NT2/D1 (cell line): ENCODE data around the gene CDK5RAP2.

ENCODE experiments used
- DNase-seq: peaks from one replicate; pipeline ENCODE4 v3.0.0-alpha.2; 2011; ENCODE audit warnings: low read depth, low spot score
- H3K27me3 ChIP-seq: 2 replicates; pipeline ENCODE4 v1.6.0; 2011; ENCODE audit warnings: mild to moderate bottlenecking; ENCODE audit not compliant: insufficient read length, insufficient read depth
- H3K36me3 ChIP-seq: 2 replicates; pipeline ENCODE4 v1.6.1; 2011; ENCODE audit warnings: mild to moderate bottlenecking, low read length, mixed read lengths; ENCODE audit not compliant: insufficient read depth, insufficient read length
- H3K4me1 ChIP-seq: 2 replicates; pipeline ENCODE4 v1.5.1; 2011; ENCODE audit not compliant: insufficient read depth, insufficient read length
- H3K4me3 ChIP-seq: 2 replicates; pipeline ENCODE4 v1.5.1; 2011; ENCODE audit warnings: low read depth; ENCODE audit not compliant: insufficient read length
- H3K9ac ChIP-seq: 2 replicates; pipeline ENCODE4 v1.6.0; 2011; ENCODE audit warnings: low read depth; ENCODE audit not compliant: insufficient read length
- H3K9me3 ChIP-seq: 2 replicates; pipeline ENCODE4 v1.5.1; 2011; ENCODE audit warnings: mild to moderate bottlenecking, low read length; ENCODE audit not compliant: insufficient read depth
- SUZ12 ChIP-seq: IDR thresholded peaks from 2 replicates; pipeline ENCODE4 v1.6.1; 2011; ENCODE audit not compliant: insufficient read length, insufficient read depth; ENCODE audit errors: extremely low read depth
- YY1 ChIP-seq: IDR thresholded peaks from 2 replicates; pipeline ENCODE4 v1.6.1; 2011; ENCODE audit not compliant: insufficient read length, insufficient read depth
- ZNF274 ChIP-seq: IDR thresholded peaks from 2 replicates; pipeline ENCODE4 v1.6.1; 2011; ENCODE audit warnings: mild to moderate bottlenecking, low read depth, low read length

CDK5RAP2 gene

GRCh38 chr9:120609636-120610035, 29.7 kb upstream of the CDK5RAP2 start:
- no peaks in the 10 kb centered on the region for H3K36me3 ChIP-seq
- H3K4me3 ChIP-seq = no peak overlapping the region
- H3K4me1 ChIP-seq = no peaks in the 10 kb centered on the region

GRCh38 chr9:120608421-120608820, 28.5 kb upstream of the CDK5RAP2 start:
- no peak for TF ChIP-seq YY1
- TF ChIP-seq SUZ12 = no peak
- no peak for TF ChIP-seq ZNF274
- H3K9me3 ChIP-seq = no peaks in the 10 kb centered on the region
- DNase-seq = no peak
- H3K27me3 ChIP-seq = no peaks in the 10 kb centered on the region
- H3K9ac ChIP-seq = no peak overlapping the region
- no peaks in the 10 kb centered on the region for H3K36me3 ChIP-seq
- H3K4me3 ChIP-seq = no peak overlapping the region
- no peaks in the 10 kb centered on the region for H3K4me1 ChIP-seq

More at GRCh38 chr9:120609636-120610035, 29.7 kb upstream of the CDK5RAP2 start:
- no peaks in the 10 kb centered on the region for H3K9me3 ChIP-seq
- H3K27me3 ChIP-seq = no peaks in the 10 kb centered on the region
- TF ChIP-seq YY1 (no peak), SUZ12 (no peak), ZNF274 (no peak)
- no peak for DNase-seq
- no peak overlapping the region for H3K9ac ChIP-seq

- TF ChIP-seq YY1 (no peak), ZNF274 (no peak), SUZ12 (no peak)
- no peaks in the 10 kb centered on the region for H3K9me3 ChIP-seq
- H3K27me3 ChIP-seq = no peaks in the 10 kb centered on the region
- H3K4me1 ChIP-seq = no peaks in the 10 kb centered on the region
- DNase-seq = no peak
- H3K4me3 ChIP-seq = no peak overlapping the region
- H3K9ac ChIP-seq = no peak overlapping the region
- H3K36me3 ChIP-seq = no peaks in the 10 kb centered on the region
Measured at GRCh38 chr9:120603591-120603990, 23.6 kb upstream of the CDK5RAP2 start.

- Histone ChIP-seq H3K36me3 (no peaks in the 10 kb centered on the region), H3K27me3 (no peaks in the 10 kb centered on the region), H3K4me1 (no peaks in the 10 kb centered on the region), H3K4me3 (no peak overlapping the region), H3K9ac (no peak overlapping the region), H3K9me3 (no peaks in the 10 kb centered on the region)
- DNase-seq = no peak
- TF ChIP-seq YY1 (no peak), SUZ12 (no peak), ZNF274 (no peak)
Measured at GRCh38 chr9:120603010-120603409, 23.0 kb upstream of the CDK5RAP2 start.

GRCh38 chr9:120593955-120594277, 13.9 kb upstream of the CDK5RAP2 start:
- no peaks in the 10 kb centered on the region for H3K36me3 ChIP-seq
- no peak overlapping the region for H3K9ac ChIP-seq
- H3K27me3 ChIP-seq = no peaks in the 10 kb centered on the region
- no peaks in the 10 kb centered on the region for H3K9me3 ChIP-seq
- no peak for TF ChIP-seq SUZ12
- no peak for TF ChIP-seq YY1
- TF ChIP-seq ZNF274 = no peak
- H3K4me3 ChIP-seq = no peak overlapping the region
- no peak for DNase-seq
- H3K4me1 ChIP-seq = no peaks in the 10 kb centered on the region

GRCh38 chr9:120593250-120593954, 13.4 kb upstream of the CDK5RAP2 start:
- H3K27me3 ChIP-seq = no peaks in the 10 kb centered on the region
- no peaks in the 10 kb centered on the region for H3K4me1 ChIP-seq
- DNase-seq = no peak
- H3K4me3 ChIP-seq = no peak overlapping the region
- no peaks in the 10 kb centered on the region for H3K9me3 ChIP-seq
- no peaks in the 10 kb centered on the region for H3K36me3 ChIP-seq
- TF ChIP-seq YY1 = no peak
- no peak for TF ChIP-seq SUZ12
- TF ChIP-seq ZNF274 = no peak
- H3K9ac ChIP-seq = no peak overlapping the region

- no peak for DNase-seq
Measured at GRCh38 chr9:120592210-120592609, 12.2 kb upstream of the CDK5RAP2 start.

GRCh38 chr9:120587328-120587727, 7.4 kb upstream of the CDK5RAP2 start:
- DNase-seq = no peak
- Histone ChIP-seq H3K36me3 (no peaks in the 10 kb centered on the region), H3K27me3 (no peaks in the 10 kb centered on the region), H3K4me1 (no peaks in the 10 kb centered on the region), H3K9ac (no peak overlapping the region), H3K4me3 (no peak overlapping the region), H3K9me3 (no peaks in the 10 kb centered on the region)
- TF ChIP-seq SUZ12 (no peak), YY1 (no peak), ZNF274 (no peak)

More at GRCh38 chr9:120592210-120592609, 12.2 kb upstream of the CDK5RAP2 start:
- no peaks in the 10 kb centered on the region for H3K4me1 ChIP-seq
- no peaks in the 10 kb centered on the region for H3K27me3 ChIP-seq
- no peak for TF ChIP-seq YY1
- no peak for TF ChIP-seq ZNF274
- no peak for TF ChIP-seq SUZ12
- H3K9me3 ChIP-seq = no peaks in the 10 kb centered on the region
- H3K4me3 ChIP-seq = no peak overlapping the region
- H3K36me3 ChIP-seq = no peaks in the 10 kb centered on the region
- H3K9ac ChIP-seq = no peak overlapping the region
